GM18517 (cell line): ENCODE results near the gene CBLN3.

Source experiments
- ATAC-seq: cut with Tn5 transposase; IDR thresholded peaks from one replicate; pipeline ENCODE4 v1.9.1; 2021; ENCODE audit warnings: mild to moderate bottlenecking, moderate library complexity; ENCODE audit not compliant: unreplicated experiment

Gene CBLN3

GRCh38 chr14:24439830-24440605 lies 10.6 kb upstream of the CBLN3 start:
- ATAC-seq: no peak

GRCh38 chr14:24439257-24439656 lies 9.8 kb upstream of the CBLN3 start:
- ATAC-seq: no peak

GRCh38 chr14:24438223-24439097 lies 9.0 kb upstream of the CBLN3 start:
- no peak for ATAC-seq

- ATAC-seq: no peak
Measured at GRCh38 chr14:24437736-24438067, 8.2 kb upstream of the CBLN3 start.

- ATAC-seq: no peak
Measured at GRCh38 chr14:24437020-24437735, 7.7 kb upstream of the CBLN3 start.

GRCh38 chr14:24436355-24437019 lies 7.0 kb upstream of the CBLN3 start:
- ATAC-seq: no peak

GRCh38 chr14:24435998-24436354 lies 6.5 kb upstream of the CBLN3 start:
- ATAC-seq: no peak

- ATAC-seq: no peak
Measured at GRCh38 chr14:24435192-24435810, 5.8 kb upstream of the CBLN3 start.

- no peak for ATAC-seq
Measured at GRCh38 chr14:24434676-24435075, 5.2 kb upstream of the CBLN3 start.

GRCh38 chr14:24434036-24434435 lies 4.6 kb upstream of the CBLN3 start:
- ATAC-seq: no peak

GRCh38 chr14:24432259-24433131 lies 3.0 kb upstream of the CBLN3 start:
- no peak for ATAC-seq

GRCh38 chr14:24431569-24432258 lies 2.2 kb upstream of the CBLN3 start:
- peak; percentile 49 for ATAC-seq

- ATAC-seq: no peak
Measured at GRCh38 chr14:24430682-24431568, 1.5 kb upstream of the CBLN3 start.

- ATAC-seq: peak; percentile 57
Measured at GRCh38 chr14:24430143-24430681, 744 bp upstream of the CBLN3 start.

- ATAC-seq: no peak
Measured at GRCh38 chr14:24428628-24429394, 657 bp downstream of the CBLN3 start.

GRCh38 chr14:24427537-24428508 lies 1.6 kb downstream of the CBLN3 start:
- no peak for ATAC-seq
